GM06990 (cell line): Measurements from ENCODE around the gene ENOX2.

ENCODE experiments used
- DNase-seq: peaks from one replicate; pipeline ENCODE4 v3.0.0-alpha.2; 2011; ENCODE audit not compliant: insufficient read length; ENCODE audit errors: extremely low read depth
- H3K27me3 ChIP-seq: replicated peaks from 2 replicates; pipeline ENCODE4 v1.6.0; 2011; ENCODE audit warnings: low read length; ENCODE audit not compliant: control insufficient read depth, insufficient read depth
- H3K36me3 ChIP-seq: 2 replicates; pipeline ENCODE4 v1.5.1; 2011; ENCODE audit warnings: low read length; ENCODE audit not compliant: control insufficient read depth, insufficient read depth
- H3K4me3 ChIP-seq: replicated peaks from 2 replicates; pipeline ENCODE4 v1.5.1; 2011; ENCODE audit warnings: low read depth, mild to moderate bottlenecking, control low read depth, low read length
- TF ChIP-seq, protein P1 (sequence below): IDR thresholded peaks from 2 replicates; pipeline ENCODE4 v1.5.1; 2011; ENCODE audit warnings: low read length, control low read depth, mild to moderate bottlenecking, inconsistent platforms; ENCODE audit not compliant: insufficient read depth, poor library complexity, severe bottlenecking

The ENOX2 gene

DNA sequence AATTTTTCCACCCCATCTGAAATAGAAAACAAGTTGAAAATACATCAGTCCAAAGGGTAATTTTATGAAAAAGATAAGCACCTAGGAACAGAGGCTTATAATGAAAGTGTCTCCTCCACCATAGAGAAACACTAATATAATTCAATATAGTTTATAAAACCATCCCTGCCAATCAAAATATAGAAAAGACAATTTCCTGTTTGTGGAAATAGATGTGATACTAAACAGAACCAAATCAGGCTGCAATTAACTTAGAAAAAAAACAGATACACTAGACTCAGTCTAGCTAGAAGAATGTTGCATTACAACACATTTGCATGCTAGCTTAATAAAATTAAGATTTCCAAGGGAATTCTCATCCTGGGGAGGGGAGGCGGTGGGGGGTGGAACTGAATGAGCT lies 68.2 kb downstream of the ENOX2 start:
- DNase-seq = no peak
- TF ChIP-seq, protein P1, sequence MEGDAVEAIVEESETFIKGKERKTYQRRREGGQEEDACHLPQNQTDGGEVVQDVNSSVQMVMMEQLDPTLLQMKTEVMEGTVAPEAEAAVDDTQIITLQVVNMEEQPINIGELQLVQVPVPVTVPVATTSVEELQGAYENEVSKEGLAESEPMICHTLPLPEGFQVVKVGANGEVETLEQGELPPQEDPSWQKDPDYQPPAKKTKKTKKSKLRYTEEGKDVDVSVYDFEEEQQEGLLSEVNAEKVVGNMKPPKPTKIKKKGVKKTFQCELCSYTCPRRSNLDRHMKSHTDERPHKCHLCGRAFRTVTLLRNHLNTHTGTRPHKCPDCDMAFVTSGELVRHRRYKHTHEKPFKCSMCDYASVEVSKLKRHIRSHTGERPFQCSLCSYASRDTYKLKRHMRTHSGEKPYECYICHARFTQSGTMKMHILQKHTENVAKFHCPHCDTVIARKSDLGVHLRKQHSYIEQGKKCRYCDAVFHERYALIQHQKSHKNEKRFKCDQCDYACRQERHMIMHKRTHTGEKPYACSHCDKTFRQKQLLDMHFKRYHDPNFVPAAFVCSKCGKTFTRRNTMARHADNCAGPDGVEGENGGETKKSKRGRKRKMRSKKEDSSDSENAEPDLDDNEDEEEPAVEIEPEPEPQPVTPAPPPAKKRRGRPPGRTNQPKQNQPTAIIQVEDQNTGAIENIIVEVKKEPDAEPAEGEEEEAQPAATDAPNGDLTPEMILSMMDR = no peak
- no peak overlapping the region for H3K4me3 ChIP-seq
- no peaks in the 10 kb centered on the region for H3K27me3 ChIP-seq
- no peaks in the 10 kb centered on the region for H3K36me3 ChIP-seq

DNA sequence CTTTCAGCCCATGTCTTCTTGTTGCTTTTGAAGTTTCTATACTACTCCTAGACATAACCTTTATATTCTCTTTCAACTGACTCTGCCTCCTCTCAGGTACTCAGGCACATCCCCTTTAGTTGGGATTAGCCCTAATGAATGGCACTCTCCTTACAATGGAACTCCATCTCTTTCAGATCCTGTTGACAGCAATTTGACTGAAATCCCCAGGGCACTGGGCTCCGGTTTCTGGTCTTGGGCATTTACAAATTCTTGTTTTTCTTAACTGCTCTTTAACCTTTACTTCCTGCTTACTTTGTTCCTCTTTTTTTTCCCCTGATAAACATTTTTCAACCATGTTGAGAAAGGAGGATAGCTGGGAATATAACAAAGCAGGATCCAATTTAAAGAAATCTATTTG lies 68.9 kb downstream of the ENOX2 start:
- Histone ChIP-seq H3K27me3 (no peaks in the 10 kb centered on the region), H3K36me3 (no peaks in the 10 kb centered on the region), H3K4me3 (no peak overlapping the region)
- DNase-seq = no peak
- TF ChIP-seq, protein P1 = no peak

DNA sequence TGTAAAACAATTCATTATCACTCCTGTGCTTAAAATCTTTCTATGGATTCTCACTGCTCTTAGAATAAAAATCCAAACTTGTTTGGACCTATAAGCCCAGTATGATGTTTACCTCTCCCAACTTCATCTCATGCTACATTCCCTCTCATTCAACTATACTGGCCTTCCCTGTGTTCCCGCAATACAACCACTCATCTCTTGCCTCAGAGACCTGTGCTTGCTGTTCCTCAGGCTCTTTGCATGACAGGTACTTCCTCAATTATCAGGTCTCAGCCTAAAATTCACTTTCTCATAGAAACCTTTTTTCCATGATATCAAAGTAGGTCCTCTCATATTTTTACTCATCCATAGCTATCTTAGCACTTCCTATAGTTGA lies 71.7 kb downstream of the ENOX2 start:
- no peaks in the 10 kb centered on the region for H3K36me3 ChIP-seq
- no peaks in the 10 kb centered on the region for H3K27me3 ChIP-seq
- TF ChIP-seq, protein P1 = no peak
- no peak for DNase-seq
- H3K4me3 ChIP-seq = no peak overlapping the region

DNA sequence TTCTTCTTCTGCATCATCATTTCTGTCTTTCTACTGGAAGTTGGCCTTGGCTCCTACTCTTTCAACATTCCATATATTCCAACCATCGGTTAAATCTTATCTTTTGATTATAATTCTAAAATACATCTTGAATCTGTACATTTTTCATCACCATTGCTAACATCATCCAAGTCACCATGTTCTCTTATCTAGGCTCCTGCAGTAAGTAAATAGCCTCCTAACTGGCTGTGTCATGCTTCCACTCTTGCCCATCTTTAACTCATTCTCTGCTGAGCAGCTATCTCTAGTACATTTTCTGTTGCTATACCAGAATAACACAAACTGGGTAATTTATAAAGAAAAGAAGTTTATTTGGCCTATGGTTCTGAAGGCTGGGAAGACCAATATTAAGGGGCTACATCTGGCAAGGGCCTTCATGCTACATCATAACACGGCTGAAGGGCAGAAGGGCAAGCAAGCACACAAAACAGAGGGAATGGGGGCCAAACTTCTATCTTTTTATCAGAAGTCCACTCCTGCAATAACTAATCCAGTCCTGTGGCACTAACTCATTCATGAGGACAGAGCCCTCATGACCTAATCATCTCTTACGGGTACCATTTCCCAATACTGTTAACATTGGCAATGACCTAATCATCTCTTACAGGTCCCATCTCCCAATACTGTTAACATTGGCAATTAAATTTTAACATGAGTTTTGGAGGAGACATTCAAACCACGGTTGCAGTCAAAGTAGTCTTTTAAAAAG lies 72.2 kb downstream of the ENOX2 start:
- Histone ChIP-seq H3K27me3 (no peaks in the 10 kb centered on the region), H3K36me3 (no peaks in the 10 kb centered on the region), H3K4me3 (no peak overlapping the region)
- TF ChIP-seq, protein P1 = no peak
- no peak for DNase-seq

DNA sequence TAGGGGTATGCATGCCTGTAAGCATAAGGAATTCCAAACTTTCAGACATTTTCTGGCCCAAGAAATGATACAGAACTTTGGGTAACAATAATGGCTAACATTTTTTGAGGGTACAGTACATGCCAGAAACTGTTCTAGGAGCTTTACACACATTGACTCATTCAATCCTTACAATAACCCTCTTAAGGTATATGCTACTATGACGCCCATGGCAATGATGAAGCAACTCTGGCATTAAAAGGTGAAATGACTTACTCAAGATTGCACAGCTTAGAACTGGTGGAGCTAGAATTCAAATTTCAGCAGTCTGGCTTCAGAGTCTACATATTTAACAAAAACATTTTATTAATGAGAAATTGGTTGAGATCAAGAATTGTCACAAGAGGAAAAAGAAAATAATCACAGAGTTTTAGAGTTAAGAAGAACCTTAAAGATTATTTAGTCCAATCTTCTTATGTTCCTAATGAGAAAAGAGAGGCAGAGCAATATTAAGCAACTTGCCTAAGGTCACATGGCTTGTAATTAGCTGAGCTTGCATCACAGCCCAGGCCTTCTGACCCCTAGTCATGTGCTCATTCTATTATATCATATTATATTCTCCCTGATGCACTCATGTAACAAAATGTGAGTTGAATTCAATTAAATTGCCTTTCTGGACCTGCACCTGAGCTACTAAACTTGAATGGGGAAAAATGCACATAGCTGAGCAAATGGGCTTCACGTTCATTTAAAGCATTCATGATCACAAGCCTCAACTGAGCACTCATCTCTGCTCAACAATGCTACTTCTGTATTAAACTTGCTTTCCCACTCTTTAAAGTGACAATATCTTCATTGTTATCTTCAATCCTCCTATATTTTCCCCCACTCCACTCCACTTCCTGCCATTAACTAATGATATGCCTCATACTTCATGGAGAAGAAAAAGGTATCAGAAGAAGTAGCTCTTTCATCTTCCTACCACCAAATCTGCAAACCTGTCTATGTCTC lies 73.2 kb downstream of the ENOX2 start:
- Histone ChIP-seq H3K36me3 (no peaks in the 10 kb centered on the region), H3K27me3 (no peaks in the 10 kb centered on the region), H3K4me3 (no peak overlapping the region)
- TF ChIP-seq, protein P1 = no peak
- DNase-seq = no peak
